WERI-Rb-1 (cell line): ENCODE measurements around the gene SNX6.

Experiments
- DNase-seq: peaks from one replicate; pipeline ENCODE4 v3.0.0-alpha.2; 2020
- H3K27ac ChIP-seq: fragments of 250-450 bp; sonication (Bioruptor Pico); 2 replicates; pipeline ENCODE4 v1.5.1; 2020; ENCODE audit warnings: mild to moderate bottlenecking, moderate library complexity
- H3K27me3 ChIP-seq: fragments of 250-450 bp; sonication (Bioruptor Pico); 2 replicates; pipeline ENCODE4 v1.5.1; 2021; ENCODE audit warnings: mild to moderate bottlenecking, low read depth, moderate library complexity; ENCODE audit not compliant: insufficient read depth, severe bottlenecking
- H3K36me3 ChIP-seq: fragments of 250-450 bp; sonication (Bioruptor Pico); 2 replicates; pipeline ENCODE4 v1.5.1; 2020; ENCODE audit warnings: mild to moderate bottlenecking, moderate library complexity
- H3K4me3 ChIP-seq: 2 replicates; pipeline ENCODE4 v1.5.1; 2011; ENCODE audit warnings: low read depth, mild to moderate bottlenecking, control low read depth, low read length
- H3K9me3 ChIP-seq: fragments of 250-450 bp; sonication (Bioruptor Pico); 2 replicates; pipeline ENCODE4 v1.5.1; 2021; ENCODE audit warnings: mild to moderate bottlenecking, moderate library complexity; ENCODE audit not compliant: severe bottlenecking
- TF ChIP-seq, protein P1 (sequence below): IDR thresholded peaks from 2 replicates; pipeline ENCODE4 v1.5.1; 2011; ENCODE audit warnings: low read depth, mild to moderate bottlenecking, control low read depth, inconsistent platforms, low read length

Gene SNX6

DNA sequence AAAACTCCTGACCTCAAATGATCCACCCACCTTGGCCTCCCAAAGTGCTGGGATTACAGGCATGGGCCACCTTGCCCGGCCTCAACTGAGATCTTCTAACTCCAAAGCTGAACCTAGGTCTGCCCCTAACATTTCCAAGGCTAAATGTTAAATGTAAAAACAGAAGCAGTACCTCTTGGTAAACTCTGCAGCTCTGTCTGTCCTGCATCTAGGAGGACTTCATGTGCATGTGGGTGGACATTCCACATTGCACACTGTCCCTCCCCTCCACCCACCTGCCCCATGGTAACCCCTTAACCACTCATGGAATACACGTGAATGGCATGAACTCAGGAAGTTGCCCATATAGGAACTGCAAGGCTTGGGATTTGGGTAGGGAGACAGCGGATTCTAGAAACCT lies 33.1 kb downstream of the SNX6 start:
- no peak for DNase-seq
- TF ChIP-seq, protein P1, sequence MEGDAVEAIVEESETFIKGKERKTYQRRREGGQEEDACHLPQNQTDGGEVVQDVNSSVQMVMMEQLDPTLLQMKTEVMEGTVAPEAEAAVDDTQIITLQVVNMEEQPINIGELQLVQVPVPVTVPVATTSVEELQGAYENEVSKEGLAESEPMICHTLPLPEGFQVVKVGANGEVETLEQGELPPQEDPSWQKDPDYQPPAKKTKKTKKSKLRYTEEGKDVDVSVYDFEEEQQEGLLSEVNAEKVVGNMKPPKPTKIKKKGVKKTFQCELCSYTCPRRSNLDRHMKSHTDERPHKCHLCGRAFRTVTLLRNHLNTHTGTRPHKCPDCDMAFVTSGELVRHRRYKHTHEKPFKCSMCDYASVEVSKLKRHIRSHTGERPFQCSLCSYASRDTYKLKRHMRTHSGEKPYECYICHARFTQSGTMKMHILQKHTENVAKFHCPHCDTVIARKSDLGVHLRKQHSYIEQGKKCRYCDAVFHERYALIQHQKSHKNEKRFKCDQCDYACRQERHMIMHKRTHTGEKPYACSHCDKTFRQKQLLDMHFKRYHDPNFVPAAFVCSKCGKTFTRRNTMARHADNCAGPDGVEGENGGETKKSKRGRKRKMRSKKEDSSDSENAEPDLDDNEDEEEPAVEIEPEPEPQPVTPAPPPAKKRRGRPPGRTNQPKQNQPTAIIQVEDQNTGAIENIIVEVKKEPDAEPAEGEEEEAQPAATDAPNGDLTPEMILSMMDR, result no peak
- H3K27ac ChIP-seq, result no peak overlapping the region
- peaks cover 81% of the 10 kb centered on the region for H3K36me3 ChIP-seq
- no peak overlapping the region for H3K4me3 ChIP-seq
- no peaks in the 10 kb centered on the region for H3K27me3 ChIP-seq
- H3K9me3 ChIP-seq, result no peaks in the 10 kb centered on the region

DNA sequence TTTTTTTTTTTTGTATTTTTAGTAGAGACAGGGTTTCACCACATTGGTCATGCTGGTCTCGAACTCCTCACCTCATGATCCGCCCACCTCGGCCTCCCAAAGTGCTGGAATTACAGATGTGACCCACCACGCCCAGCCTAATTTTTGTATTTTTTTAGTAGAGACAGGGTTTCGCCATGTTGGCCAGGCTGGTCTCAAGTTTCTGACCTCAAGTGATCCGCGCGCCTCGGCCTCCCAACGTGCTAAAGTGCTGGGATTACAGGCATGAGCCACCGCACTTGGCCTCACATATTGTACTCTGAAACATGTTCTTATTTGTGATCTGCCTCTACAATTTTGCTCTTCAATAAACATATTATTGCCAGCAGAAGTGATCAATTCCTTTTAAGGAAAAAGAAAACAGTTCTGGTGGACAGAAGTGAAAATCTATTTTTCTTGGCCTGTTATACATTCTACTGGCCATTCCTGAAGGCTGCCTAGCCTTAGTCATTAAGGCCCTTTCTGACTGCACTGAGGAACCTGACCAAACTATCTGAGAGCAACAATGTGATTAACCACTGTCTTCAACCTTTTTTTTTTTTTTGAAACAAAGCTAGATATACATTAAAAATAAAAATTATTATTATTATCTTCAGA lies 36.1 kb downstream of the SNX6 start:
- Histone ChIP-seq H3K27ac (no peak overlapping the region), H3K36me3 (peaks cover 76% of the 10 kb centered on the region)
- TF ChIP-seq, protein P1, result no peak

DNA sequence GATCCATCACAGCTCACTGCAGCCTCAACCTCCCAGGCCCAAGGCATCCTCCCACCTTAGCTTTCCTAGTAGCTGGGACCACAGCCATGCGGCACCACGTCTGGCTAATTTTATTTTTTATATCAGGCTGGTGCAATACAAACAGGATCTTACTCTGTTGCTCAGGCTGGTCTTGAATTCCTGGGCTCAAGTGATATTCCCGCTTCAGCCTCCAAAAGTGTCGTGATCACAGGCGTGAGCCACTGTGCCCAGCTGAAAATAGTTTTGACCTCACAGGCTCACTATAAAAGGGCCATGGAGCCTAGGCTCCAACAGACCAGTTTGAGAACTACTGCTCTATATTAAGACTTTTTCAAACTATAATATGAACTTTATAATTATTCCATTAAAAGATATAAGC lies 37.3 kb downstream of the SNX6 start:
- no peak for DNase-seq
- H3K36me3 ChIP-seq, result peaks cover 69% of the 10 kb centered on the region
- TF ChIP-seq, protein P1, result no peak
- no peaks in the 10 kb centered on the region for H3K27me3 ChIP-seq
- no peak overlapping the region for H3K4me3 ChIP-seq
- no peak overlapping the region for H3K27ac ChIP-seq
- H3K9me3 ChIP-seq, result no peaks in the 10 kb centered on the region

More for the DNA sequence above, 36.1 kb downstream of the SNX6 start:
- Histone ChIP-seq H3K9me3 (no peaks in the 10 kb centered on the region), H3K4me3 (no peak overlapping the region), H3K27me3 (no peaks in the 10 kb centered on the region)
- no peak for DNase-seq

DNA sequence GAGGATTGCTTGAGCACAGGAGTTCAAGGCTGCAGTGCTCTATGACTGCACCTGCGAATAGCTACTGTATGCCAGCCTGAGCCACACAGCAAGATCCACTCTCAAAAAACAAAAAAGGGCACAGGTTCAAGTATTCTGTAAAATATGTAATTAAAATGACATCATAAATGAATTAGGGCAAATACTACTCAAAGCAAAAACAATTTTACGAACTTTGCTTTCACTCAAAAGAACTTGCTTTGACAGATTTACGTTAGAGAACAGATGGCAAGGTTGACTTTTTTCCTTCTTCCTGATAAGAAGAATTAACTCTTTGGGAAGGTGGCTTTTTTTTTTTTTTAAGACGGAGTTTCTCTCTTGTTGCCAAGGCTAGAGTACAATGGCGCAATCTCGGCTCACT lies 46.4 kb downstream of the SNX6 start:
- no peak for DNase-seq
- no peaks in the 10 kb centered on the region for H3K9me3 ChIP-seq
- H3K27me3 ChIP-seq, result no peaks in the 10 kb centered on the region
- TF ChIP-seq, protein P1, result no peak
- H3K36me3 ChIP-seq, result peaks cover 50% of the 10 kb centered on the region
- no peak overlapping the region for H3K4me3 ChIP-seq
- no peak overlapping the region for H3K27ac ChIP-seq

DNA sequence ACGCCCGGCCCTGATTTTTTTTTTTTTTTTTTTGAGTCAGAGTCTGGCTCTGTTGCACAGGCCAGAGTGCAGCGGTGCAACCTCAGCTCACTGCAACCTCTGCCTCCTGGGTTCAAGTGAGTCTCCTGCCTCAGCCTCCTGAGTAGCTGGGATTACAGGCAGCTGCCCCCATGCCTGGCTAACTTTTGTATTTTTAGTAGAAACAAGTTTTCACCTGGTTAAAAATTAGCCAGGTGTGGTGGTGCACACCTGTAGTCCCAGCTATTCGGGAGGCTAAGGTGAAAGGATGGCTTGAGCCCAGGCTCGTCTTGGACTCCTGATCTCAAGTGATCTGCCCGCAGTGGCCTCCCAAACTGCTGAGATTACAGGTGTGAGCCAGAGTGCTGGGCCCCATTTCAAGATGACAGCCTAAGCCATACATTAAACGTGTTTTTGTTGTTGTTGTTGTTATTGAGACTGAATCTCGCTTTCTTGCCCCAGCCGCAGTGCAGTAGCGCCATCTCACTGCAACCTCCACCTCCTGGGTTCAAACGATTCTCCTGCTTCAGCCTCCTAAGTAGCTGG lies 47.7 kb downstream of the SNX6 start:
- DNase-seq, result no peak
- H3K27me3 ChIP-seq, result no peaks in the 10 kb centered on the region
- no peak overlapping the region for H3K4me3 ChIP-seq
- no peaks in the 10 kb centered on the region for H3K9me3 ChIP-seq
- TF ChIP-seq, protein P1, result no peak
- H3K36me3 ChIP-seq, result peaks cover 48% of the 10 kb centered on the region
- no peak overlapping the region for H3K27ac ChIP-seq

DNA sequence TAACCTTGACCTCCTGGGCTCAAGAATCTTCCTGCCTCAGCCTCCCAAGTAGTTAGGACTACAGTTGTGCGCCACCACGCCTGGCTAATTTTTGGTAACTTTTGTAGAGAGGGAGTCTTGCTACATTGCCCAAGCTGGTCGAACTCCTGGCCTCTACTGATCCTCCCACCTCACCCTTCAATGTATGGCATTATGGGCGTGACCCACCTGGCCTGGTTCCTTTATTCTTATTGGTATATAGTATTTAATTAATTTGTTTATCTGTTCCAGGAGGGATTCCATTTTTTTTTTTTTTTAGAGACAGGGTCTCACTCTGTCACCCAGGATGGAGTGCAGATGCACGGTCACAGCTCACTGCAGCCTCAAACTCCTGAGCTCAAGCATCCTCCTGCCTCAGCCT lies 49.6 kb downstream of the SNX6 start:
- TF ChIP-seq, protein P1, result no peak
- Histone ChIP-seq H3K4me3 (no peak overlapping the region), H3K27me3 (no peaks in the 10 kb centered on the region), H3K27ac (no peak overlapping the region), H3K36me3 (peaks cover 39% of the 10 kb centered on the region), H3K9me3 (no peaks in the 10 kb centered on the region)
- DNase-seq, result no peak
